ENCODE measurements around the gene CAMKMT. TPM values are rescaled to one million over a fixed set of nuclear protein-coding genes. Genes with fewer than 3 reads are reported as not detected.

Gene CAMKMT
- total RNA-seq, 2 experiments from 2014 or later = 11.9 to 13.9 TPM

GRCh38 chr2:44747794-44748193, 386.0 kb downstream of the CAMKMT start:
- CTCF ChIA-PET = no interaction called here

GRCh38 chr2:44751754-44752479, 390.2 kb downstream of the CAMKMT start:
- TF ChIP-seq CTCF (IDR thresholded peaks at IDR 0.05) = no peak
- no peaks in the 10 kb centered on the region for H3K9me3 Mint-ChIP-seq
- peaks cover 41% of the 10 kb centered on the region for H3K36me3 Mint-ChIP-seq (ENCODE audit: low read depth)
- Histone ChIP-seq H3K9me3 (ENCODE audit: control insufficient read depth in 1 of 2, insufficient read depth in 1 of 2, low read length in 2 of 2) (no peaks in the 10 kb centered on the region), H3K27ac (ENCODE audit: low read depth in 1 of 2, low read length in 2 of 2) (no peak overlapping the region), H3K4me1 (ENCODE audit: insufficient read depth, low read length) (no peaks in the 10 kb centered on the region), H3K27me3 (ENCODE audit: control insufficient read depth in 1 of 2, insufficient read depth in 2 of 2, low read length in 2 of 2) (no peaks in the 10 kb centered on the region), H3K36me3 (ENCODE audit: insufficient read depth, low read length) (no peaks in the 10 kb centered on the region), H3K4me3 (ENCODE audit: low read length) (no peak overlapping the region)
- ChIA-PET CTCF (interaction anchor here (0.6 kb wide), 1 partner anchor 42 kb away, joined by 3 read pairs; no protein-coding TSS in a partner anchor), POLR2A (no interaction called here)
- no peak for DNase-seq
- no peak overlapping the region for H3K27ac Mint-ChIP-seq
- ATAC-seq (ENCODE audit: poor library complexity) = no peak
- intact Hi-C loops (cut with DNase I, micrococcal nuclease) = no loop called here
- H3K4me3 Mint-ChIP-seq = no peak overlapping the region
- no peaks in the 10 kb centered on the region for H3K27me3 Mint-ChIP-seq
- H3K4me1 Mint-ChIP-seq (ENCODE audit: low read depth) = no peaks in the 10 kb centered on the region

More at GRCh38 chr2:44747794-44748193, 386.0 kb downstream of the CAMKMT start:
- intact Hi-C loops (cut with DNase I, micrococcal nuclease) = no loop called here
- H3K27me3 ChIP-seq (ENCODE audit: control insufficient read depth in 1 of 2, insufficient read depth in 2 of 2, low read length in 2 of 2) = no peaks in the 10 kb centered on the region
- ATAC-seq (ENCODE audit: poor library complexity) = no peak
- H3K27ac ChIP-seq (ENCODE audit: low read depth in 1 of 2, low read length in 2 of 2) = no peak overlapping the region
- H3K36me3 Mint-ChIP-seq (ENCODE audit: low read depth) = peaks cover 44% of the 10 kb centered on the region
- H3K4me3 Mint-ChIP-seq = no peak overlapping the region
- H3K36me3 ChIP-seq (ENCODE audit: insufficient read depth, low read length) = no peaks in the 10 kb centered on the region
- no peaks in the 10 kb centered on the region for H3K9me3 ChIP-seq (ENCODE audit: control insufficient read depth in 1 of 2, insufficient read depth in 1 of 2, low read length in 2 of 2)
- H3K4me3 ChIP-seq (ENCODE audit: low read length) = no peak overlapping the region
- H3K9me3 Mint-ChIP-seq = no peaks in the 10 kb centered on the region
- POLR2A ChIA-PET = no interaction called here
- TF ChIP-seq CTCF (IDR thresholded peaks at IDR 0.05) = no peak
- no peaks in the 10 kb centered on the region for H3K27me3 Mint-ChIP-seq
- H3K4me1 Mint-ChIP-seq (ENCODE audit: low read depth) = no peaks in the 10 kb centered on the region
- no peak for DNase-seq
- H3K4me1 ChIP-seq (ENCODE audit: insufficient read depth, low read length) = no peaks in the 10 kb centered on the region
- no peak overlapping the region for H3K27ac Mint-ChIP-seq

GRCh38 chr2:44752761-44753160, 391.0 kb downstream of the CAMKMT start:
- H3K4me1 ChIP-seq (ENCODE audit: insufficient read depth, low read length) = no peaks in the 10 kb centered on the region
- no peak for TF ChIP-seq CTCF (IDR thresholded peaks at IDR 0.05)
- Mint-ChIP-seq H3K4me1 (ENCODE audit: low read depth) (no peaks in the 10 kb centered on the region), H3K4me3 (no peak overlapping the region), H3K9me3 (no peaks in the 10 kb centered on the region), H3K27ac (no peak overlapping the region), H3K27me3 (no peaks in the 10 kb centered on the region), H3K36me3 (ENCODE audit: low read depth) (peaks cover 32% of the 10 kb centered on the region)
- no peak overlapping the region for H3K27ac ChIP-seq (ENCODE audit: low read depth in 1 of 2, low read length in 2 of 2)
- no peaks in the 10 kb centered on the region for H3K27me3 ChIP-seq (ENCODE audit: control insufficient read depth in 1 of 2, insufficient read depth in 2 of 2, low read length in 2 of 2)
- H3K36me3 ChIP-seq (ENCODE audit: insufficient read depth, low read length) = no peaks in the 10 kb centered on the region
- H3K4me3 ChIP-seq (ENCODE audit: low read length) = no peak overlapping the region
- CTCF ChIA-PET = no interaction called here
- no peaks in the 10 kb centered on the region for H3K9me3 ChIP-seq (ENCODE audit: control insufficient read depth in 1 of 2, insufficient read depth in 1 of 2, low read length in 2 of 2)
- ATAC-seq (ENCODE audit: poor library complexity) (no peak), DNase-seq (no peak)
- intact Hi-C loops (cut with DNase I, micrococcal nuclease) = no loop called here
- POLR2A ChIA-PET = no interaction called here
